ENCODE measurements around the gene DYRK2. TPM values are rescaled to one million over a fixed set of nuclear protein-coding genes. Genes with fewer than 3 reads are reported as not detected.

Gene DYRK2
- total RNA-seq, 1 donor from 2014 or later, result 50.7 TPM

GRCh38 chr12:67633024-67633610, 15.4 kb upstream of the DYRK2 start:
- Histone ChIP-seq H3K79me2 (ENCODE audit: insufficient read depth, low read length) (no peaks in the 10 kb centered on the region), H3K9me3 (ENCODE audit: insufficient read depth, low read depth, low read length) (no peaks in the 10 kb centered on the region), H3K36me3 (ENCODE audit: insufficient read depth, low read length) (no peaks in the 10 kb centered on the region), H3K27ac (ENCODE audit: low read depth, low read length) (no peak overlapping the region), H3K27me3 (ENCODE audit: insufficient read depth, low read length) (no peaks in the 10 kb centered on the region), H3K9ac (ENCODE audit: low read length) (no peak overlapping the region), H3K4me2 (ENCODE audit: low read length) (no peak overlapping the region), H3K4me3 (ENCODE audit: insufficient read depth, low read depth, low read length) (no peak overlapping the region), H4K20me1 (ENCODE audit: insufficient read depth, low read length) (no peaks in the 10 kb centered on the region), H3K4me1 (ENCODE audit: insufficient read depth, low read length) (no peaks in the 10 kb centered on the region), H2AFZ (ENCODE audit: low read depth, low read length) (no peak overlapping the region)
- no peaks in the 10 kb centered on the region for H3K27me3 Mint-ChIP-seq (ENCODE audit: low read depth, unreplicated experiment)
- TF ChIP-seq EZH2 (IDR thresholded peaks at IDR 0.05; ENCODE audit: insufficient read depth, low read length) (no peak), CTCF (IDR thresholded peaks at IDR 0.05; ENCODE audit: insufficient read depth, low read depth, low read length) (no peak)
- H3K9me3 Mint-ChIP-seq (ENCODE audit: unreplicated experiment), result no peaks in the 10 kb centered on the region
- no peak overlapping the region for H3K4me3 Mint-ChIP-seq (ENCODE audit: unreplicated experiment)
- H3K4me1 Mint-ChIP-seq (ENCODE audit: low read depth, unreplicated experiment), result peaks cover 15% of the 10 kb centered on the region
- FAIRE-seq (no peak), DNase-seq (ENCODE audit: low read depth) (no peak)
- no peak overlapping the region for H3K27ac Mint-ChIP-seq (ENCODE audit: unreplicated experiment)
- H3K36me3 Mint-ChIP-seq (ENCODE audit: low read depth, unreplicated experiment), result no peaks in the 10 kb centered on the region

- Histone ChIP-seq H3K9me3 (ENCODE audit: insufficient read depth, low read depth, low read length) (no peaks in the 10 kb centered on the region), H3K79me2 (ENCODE audit: insufficient read depth, low read length) (no peaks in the 10 kb centered on the region), H3K36me3 (ENCODE audit: insufficient read depth, low read length) (no peaks in the 10 kb centered on the region), H3K27ac (ENCODE audit: low read depth, low read length) (no peak overlapping the region), H2AFZ (ENCODE audit: low read depth, low read length) (no peak overlapping the region), H3K27me3 (ENCODE audit: insufficient read depth, low read length) (no peaks in the 10 kb centered on the region), H3K9ac (ENCODE audit: low read length) (no peak overlapping the region), H3K4me3 (ENCODE audit: insufficient read depth, low read depth, low read length) (no peak overlapping the region), H3K4me2 (ENCODE audit: low read length) (no peak overlapping the region), H3K4me1 (ENCODE audit: insufficient read depth, low read length) (no peaks in the 10 kb centered on the region), H4K20me1 (ENCODE audit: insufficient read depth, low read length) (no peaks in the 10 kb centered on the region)
- Mint-ChIP-seq H3K9me3 (ENCODE audit: unreplicated experiment) (no peaks in the 10 kb centered on the region), H3K4me1 (ENCODE audit: low read depth, unreplicated experiment) (peaks cover 15% of the 10 kb centered on the region), H3K4me3 (ENCODE audit: unreplicated experiment) (no peak overlapping the region), H3K27me3 (ENCODE audit: low read depth, unreplicated experiment) (no peaks in the 10 kb centered on the region), H3K36me3 (ENCODE audit: low read depth, unreplicated experiment) (no peaks in the 10 kb centered on the region), H3K27ac (ENCODE audit: unreplicated experiment) (no peak overlapping the region)
- DNase-seq (ENCODE audit: low read depth) (no peak), FAIRE-seq (no peak)
- TF ChIP-seq CTCF (IDR thresholded peaks at IDR 0.05; ENCODE audit: insufficient read depth, low read depth, low read length) (no peak), EZH2 (IDR thresholded peaks at IDR 0.05; ENCODE audit: insufficient read depth, low read length) (no peak)
Measured at GRCh38 chr12:67633708-67634107, 14.8 kb upstream of the DYRK2 start.

GRCh38 chr12:67634303-67634761, 14.2 kb upstream of the DYRK2 start:
- Histone ChIP-seq H3K9ac (ENCODE audit: low read length) (no peak overlapping the region), H4K20me1 (ENCODE audit: insufficient read depth, low read length) (no peaks in the 10 kb centered on the region), H3K4me3 (ENCODE audit: insufficient read depth, low read depth, low read length) (no peak overlapping the region), H2AFZ (ENCODE audit: low read depth, low read length) (no peak overlapping the region), H3K36me3 (ENCODE audit: insufficient read depth, low read length) (no peaks in the 10 kb centered on the region), H3K27ac (ENCODE audit: low read depth, low read length) (no peak overlapping the region), H3K9me3 (ENCODE audit: insufficient read depth, low read depth, low read length) (no peaks in the 10 kb centered on the region), H3K4me1 (ENCODE audit: insufficient read depth, low read length) (no peaks in the 10 kb centered on the region), H3K4me2 (ENCODE audit: low read length) (no peak overlapping the region), H3K27me3 (ENCODE audit: insufficient read depth, low read length) (no peaks in the 10 kb centered on the region), H3K79me2 (ENCODE audit: insufficient read depth, low read length) (no peaks in the 10 kb centered on the region)
- FAIRE-seq, result no peak
- TF ChIP-seq EZH2 (IDR thresholded peaks at IDR 0.05; ENCODE audit: insufficient read depth, low read length) (no peak), CTCF (IDR thresholded peaks at IDR 0.05; ENCODE audit: insufficient read depth, low read depth, low read length) (no peak)
- H3K27me3 Mint-ChIP-seq (ENCODE audit: low read depth, unreplicated experiment), result no peaks in the 10 kb centered on the region
- DNase-seq (ENCODE audit: low read depth), result no peak
- no peak overlapping the region for H3K4me3 Mint-ChIP-seq (ENCODE audit: unreplicated experiment)
- H3K4me1 Mint-ChIP-seq (ENCODE audit: low read depth, unreplicated experiment), result peaks cover 15% of the 10 kb centered on the region
- H3K9me3 Mint-ChIP-seq (ENCODE audit: unreplicated experiment), result no peaks in the 10 kb centered on the region
- H3K27ac Mint-ChIP-seq (ENCODE audit: unreplicated experiment), result peak overlapping the region; percentile 51
- H3K36me3 Mint-ChIP-seq (ENCODE audit: low read depth, unreplicated experiment), result no peaks in the 10 kb centered on the region
